GM21528 (cell line): ENCODE measurements around the gene RPL19.
A peak's percentile ranks its signal among the peaks of the same experiment; 100 is the strongest.
"Not testable (repeated sequence)": the region's sequence is repeated elsewhere in the genome, so short reads cannot be mapped to it uniquely, and the experiment has no call there.

Source experiments
- ATAC-seq: cut with Tn5 transposase; IDR thresholded peaks from one replicate; pipeline ENCODE4 v1.9.1; 2021; ENCODE audit warnings: mild to moderate bottlenecking, moderate library complexity; ENCODE audit not compliant: unreplicated experiment, low FRiP score

RPL19 gene

DNA sequence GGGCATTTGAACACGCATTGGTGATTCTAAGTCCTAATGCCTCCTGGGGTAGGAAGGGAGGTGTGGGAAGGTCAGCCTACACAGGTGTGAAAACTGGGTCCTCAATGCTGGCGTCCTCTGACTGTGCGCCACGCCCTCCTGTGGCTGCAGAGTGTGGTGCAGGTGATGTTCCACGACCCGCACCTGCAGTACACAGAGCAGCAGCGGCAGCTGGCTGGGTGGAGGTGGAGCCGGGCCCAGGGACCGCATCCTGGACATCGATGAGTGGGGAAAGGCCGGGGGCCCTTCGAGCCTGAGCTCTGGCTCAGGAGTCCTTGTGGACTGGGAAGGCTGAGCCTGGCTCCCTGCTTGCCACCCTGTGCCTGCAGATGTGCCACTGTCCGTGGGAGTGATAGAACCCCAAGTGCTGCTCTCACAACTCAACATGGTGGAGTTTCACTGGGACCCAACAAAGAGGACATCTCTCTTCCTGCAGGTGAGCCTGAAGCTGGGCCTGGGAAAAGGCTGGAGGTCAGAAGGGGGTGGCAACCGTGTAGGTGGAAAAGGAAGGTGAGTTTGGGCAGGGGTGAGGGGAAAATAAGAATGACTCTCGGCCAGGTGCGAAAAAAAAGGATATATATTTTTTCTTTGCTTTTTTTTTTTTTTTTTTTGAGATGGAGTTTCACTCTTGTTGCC is 39.7 kb downstream of the RPL19 start:
- ATAC-seq, result no peak

DNA sequence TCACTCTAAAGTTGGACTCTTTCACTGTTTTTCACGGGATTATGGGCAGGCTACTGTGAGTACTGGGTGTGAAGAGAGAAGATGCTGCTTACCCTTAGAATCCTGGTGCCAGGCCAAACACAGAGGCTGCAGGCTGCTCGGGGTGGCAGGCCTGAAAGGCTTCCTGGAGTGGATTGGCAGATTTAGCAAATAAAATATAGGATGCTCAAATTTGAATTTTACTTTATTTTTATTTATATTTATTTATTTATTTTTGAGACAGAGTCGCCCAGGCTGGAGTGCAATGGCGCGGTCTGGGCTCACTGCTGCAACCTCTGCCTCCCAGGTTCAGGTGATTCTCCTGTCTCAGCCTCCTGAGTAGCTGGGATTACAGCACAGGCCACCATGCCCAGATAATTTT is 40.5 kb downstream of the RPL19 start:
- no peak for ATAC-seq

DNA sequence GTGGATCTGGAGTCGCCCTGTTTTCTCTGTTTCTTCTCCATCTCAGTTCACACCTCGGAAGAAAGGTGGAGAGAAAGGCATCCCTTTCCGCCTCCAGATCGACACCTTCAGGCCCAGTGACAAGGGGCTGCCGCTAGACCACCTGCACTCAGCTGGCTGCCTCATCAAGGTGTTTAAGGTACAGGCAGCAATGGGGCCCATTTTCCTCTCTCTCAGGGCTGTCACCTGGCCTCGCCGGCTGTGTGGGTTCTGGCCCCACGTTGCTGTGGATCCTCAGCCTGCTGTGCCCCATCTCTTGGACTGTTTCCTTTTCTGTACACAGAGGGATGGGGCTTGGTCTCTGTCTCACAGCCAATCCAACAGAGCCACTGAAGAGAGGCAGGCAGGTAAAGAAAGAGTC is 43.1 kb downstream of the RPL19 start:
- ATAC-seq, result no peak

DNA sequence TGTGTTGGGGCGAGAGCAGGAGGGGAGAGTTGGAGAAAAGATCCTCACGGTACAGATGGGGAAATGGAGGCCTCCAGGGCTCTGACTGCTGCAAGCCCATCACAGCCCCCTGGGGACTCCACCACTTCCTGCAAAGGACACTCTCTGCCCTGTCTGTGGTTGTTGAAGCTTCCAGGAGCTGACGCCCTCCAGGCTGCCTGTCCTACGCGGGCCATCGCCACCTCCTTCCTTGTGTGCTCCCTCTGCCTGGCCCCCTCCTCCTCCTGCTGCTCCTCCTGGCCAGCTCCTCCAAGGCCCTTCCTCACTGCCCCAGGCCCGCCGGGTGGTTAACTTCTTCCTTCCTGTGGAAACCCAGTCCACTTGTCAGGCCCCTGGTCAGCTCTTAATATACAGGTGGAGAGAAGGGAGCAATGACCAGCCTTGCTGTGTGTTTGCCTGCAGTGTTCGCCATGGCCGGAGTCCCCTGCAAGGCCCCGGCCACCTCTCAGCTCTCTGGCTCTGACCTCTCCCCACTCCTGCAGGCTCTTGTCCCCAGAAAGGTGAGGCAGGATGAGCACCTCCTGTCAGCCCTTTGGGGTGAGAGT is 44.0 kb downstream of the RPL19 start:
- ATAC-seq, result no peak

DNA sequence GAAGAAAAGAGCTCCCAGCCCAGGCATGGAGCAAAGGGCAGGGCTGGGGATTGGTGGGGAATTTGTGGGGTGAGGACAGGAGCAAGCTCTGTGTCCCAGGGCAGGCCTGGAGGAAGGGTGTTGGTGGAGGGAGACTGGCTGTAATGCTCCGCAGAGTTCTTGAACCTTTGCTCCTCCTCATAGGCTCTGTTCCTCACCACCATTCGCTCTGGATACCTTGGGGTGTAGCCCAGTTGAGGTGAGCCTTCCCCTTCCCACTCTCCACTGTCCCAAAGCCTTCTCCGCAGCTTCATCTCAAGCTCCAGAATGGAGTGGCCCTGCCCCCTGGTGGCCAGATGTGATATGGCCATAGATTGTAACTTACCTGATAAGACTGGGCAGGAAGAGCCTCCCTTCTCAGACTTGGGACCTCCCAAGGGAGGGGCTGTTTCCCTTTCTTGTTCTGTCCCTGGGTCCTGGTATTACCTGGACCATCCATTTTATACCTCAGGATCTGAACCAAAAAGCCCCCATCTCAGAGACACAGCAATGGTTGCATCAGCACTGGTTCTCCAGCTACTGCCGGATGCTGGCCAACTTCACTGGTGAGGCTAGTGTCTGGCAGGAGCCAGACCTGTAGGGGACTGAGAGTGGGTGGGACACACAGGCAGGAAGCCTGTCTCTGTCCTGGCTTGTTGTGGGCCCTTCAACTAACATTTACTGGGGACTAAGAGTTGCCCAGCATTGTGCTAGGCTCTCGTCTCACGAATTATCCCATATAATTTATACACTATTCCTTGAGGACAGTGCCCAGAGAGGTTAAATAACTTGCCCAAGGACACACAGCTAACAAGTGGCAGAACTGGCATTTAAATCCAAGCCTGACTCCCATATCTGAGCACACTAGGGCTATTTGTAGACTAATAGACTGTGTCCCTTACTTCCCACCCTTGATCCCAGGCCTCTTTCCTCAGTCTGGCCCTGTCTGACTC is 44.8 kb downstream of the RPL19 start:
- peak; percentile 63 for ATAC-seq

DNA sequence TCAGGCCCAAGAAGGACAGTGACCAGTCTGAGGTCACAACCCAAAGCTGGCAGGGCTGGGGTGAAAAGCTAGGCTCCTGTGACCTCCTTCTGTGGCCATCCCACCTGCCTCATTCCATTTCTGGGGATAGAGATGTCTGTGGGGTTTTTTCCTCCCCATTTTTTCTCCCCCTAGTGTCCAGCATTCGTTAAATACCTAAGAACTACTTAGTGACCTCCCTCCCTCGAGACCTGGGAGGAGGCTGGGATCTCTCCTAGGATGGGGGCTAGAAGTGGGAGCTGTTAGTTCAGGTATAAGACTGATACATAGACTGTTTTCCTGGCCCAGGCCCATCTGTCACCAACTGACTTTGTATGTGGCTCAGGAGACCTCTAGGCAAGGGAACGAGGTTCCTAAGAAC is 46.2 kb downstream of the RPL19 start:
- ATAC-seq, result no peak

DNA sequence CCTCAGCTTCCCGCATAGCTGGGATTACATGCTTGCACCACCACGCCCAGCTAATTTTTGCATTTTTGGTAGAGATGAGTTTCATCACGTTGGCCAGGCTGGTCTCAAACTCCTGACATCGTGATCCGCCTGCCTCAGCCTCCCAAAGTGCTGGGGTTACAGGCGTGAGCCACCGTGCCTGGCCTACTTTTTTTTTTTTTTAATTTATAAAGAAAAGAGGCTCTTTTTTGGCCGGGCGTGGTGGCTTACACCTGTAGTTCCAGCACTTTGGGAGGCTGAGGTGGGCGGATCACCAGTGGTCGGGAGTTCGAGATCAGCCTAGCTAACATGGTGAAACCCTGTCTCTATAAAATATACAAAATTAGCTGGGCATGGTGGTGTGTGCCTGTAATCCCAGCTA is 50.0 kb downstream of the RPL19 start:
- ATAC-seq, result not testable (repeated sequence)

DNA sequence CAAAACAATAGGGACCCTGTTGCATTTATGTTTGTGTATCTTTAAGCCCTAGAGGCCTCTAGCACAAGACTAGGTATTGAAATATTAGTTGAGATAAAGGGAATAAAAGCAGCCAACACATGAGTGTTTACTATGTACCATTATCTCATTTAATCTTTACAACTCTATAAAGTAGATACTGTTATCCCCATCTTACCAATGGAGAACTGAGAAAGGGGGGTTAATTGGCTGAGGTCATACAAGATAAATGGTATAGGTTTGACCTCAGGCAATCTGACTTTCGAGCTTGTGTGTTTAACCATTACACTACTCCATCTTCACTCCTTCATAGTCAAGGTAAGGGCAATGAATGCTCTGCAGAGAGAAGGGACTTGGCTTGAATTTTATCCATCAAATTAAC is 51.9 kb downstream of the RPL19 start:
- no peak for ATAC-seq

DNA sequence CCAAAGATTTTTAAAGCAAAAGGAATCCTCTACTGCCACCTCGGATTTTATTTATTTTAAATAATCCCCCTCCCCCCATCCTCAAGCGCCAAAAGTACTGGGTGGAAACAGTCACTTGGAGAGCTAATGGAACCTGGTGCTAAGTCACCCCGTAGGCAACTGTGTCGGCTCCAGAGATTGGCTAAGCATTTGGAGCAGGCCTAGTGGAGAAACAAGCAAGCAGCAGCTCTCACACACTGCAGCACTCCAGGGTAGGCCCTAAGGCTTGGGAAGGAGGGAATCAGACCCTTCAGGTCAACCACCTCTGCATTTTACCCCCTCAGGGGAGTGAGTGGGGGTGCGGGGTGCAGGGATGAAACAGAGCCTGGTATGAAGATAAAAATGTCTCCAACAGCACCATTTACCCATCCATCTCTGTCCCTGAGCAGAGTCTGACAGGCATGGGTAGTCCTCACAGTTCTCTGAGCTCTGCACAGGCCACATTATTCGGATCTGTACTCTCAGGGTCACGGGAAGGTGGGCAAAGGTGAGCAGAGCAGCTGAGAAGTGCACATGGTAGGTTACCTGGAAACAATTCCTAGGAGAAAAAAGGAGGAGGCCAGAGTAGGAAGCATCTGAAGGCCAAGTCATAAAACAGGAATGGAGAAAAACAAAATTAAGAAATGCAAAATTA is 52.8 kb downstream of the RPL19 start:
- no peak for ATAC-seq
